ENCODE measurements around the gene ASTN2.
A peak's percentile ranks its signal among the peaks of the same experiment; 100 is the strongest.

ASTN2 gene

GRCh38 chr9:116476002-116476401 is 938.9 kb downstream of the ASTN2 start:
- no peaks in the 10 kb centered on the region for H3K36me3 ChIP-seq
- no peak overlapping the region for H3K4me2 ChIP-seq
- H3K27me3 ChIP-seq, result no peaks in the 10 kb centered on the region
- no peak for TF ChIP-seq Cebpa-rat (IDR thresholded peaks at IDR 0.05)
- H4K20me1 ChIP-seq, result no peaks in the 10 kb centered on the region
- H3K9ac ChIP-seq, result no peak overlapping the region
- no peaks in the 10 kb centered on the region for H3K9me3 ChIP-seq (replicated peaks in 1 of 11)
- H3K4me3 ChIP-seq, result no peak overlapping the region
- H3K4me1 ChIP-seq, result no peaks in the 10 kb centered on the region
- H3K27ac ChIP-seq, result no peak overlapping the region

DNA sequence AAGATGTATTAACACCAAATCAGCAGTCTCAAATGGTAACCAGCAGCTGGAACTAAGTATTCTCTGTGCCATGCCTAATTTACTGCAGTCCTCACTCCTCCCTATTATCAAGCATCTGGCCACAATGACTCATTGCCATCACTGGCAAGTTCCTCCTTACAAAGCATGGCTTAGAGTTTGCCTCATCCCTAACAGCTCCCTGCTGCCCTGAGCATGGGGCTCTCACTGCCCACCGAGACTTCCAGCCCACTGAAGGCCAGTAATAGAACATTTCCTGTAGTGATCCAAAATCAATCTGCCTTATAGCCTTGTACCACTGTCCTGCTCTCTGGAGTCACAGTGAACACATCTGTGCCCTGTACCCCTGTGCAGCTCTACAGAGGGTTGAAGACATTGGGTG is 939.7 kb downstream of the ASTN2 start:
- no peak overlapping the region for H3K4me3 ChIP-seq
- H3K4me2 ChIP-seq, result no peak overlapping the region
- no peak overlapping the region for H3K27ac ChIP-seq
- no peak overlapping the region for H3K9ac ChIP-seq
- H3K27me3 ChIP-seq, result no peaks in the 10 kb centered on the region
- no peaks in the 10 kb centered on the region for H3K9me3 ChIP-seq (replicated peaks in 1 of 11)
- no peaks in the 10 kb centered on the region for H4K20me1 ChIP-seq
- H3K4me1 ChIP-seq, result no peaks in the 10 kb centered on the region
- no peaks in the 10 kb centered on the region for H3K36me3 ChIP-seq
- TF ChIP-seq Cebpa-rat (IDR thresholded peaks at IDR 0.05), result no peak

GRCh38 chr9:116471944-116472506 is 942.8 kb downstream of the ASTN2 start:
- Histone ChIP-seq H3K27ac (no peak overlapping the region), H3K9ac (no peak overlapping the region), H3K4me2 (no peak overlapping the region), H4K20me1 (no peaks in the 10 kb centered on the region), H3K4me3 (no peak overlapping the region), H3K9me3 (replicated peaks in 1 of 11) (no peaks in the 10 kb centered on the region), H3K4me1 (0 out of 20 replicates have a peak, but pooled peaks cover 0 to 4% (median 0%) of the 10 kb centered on the region in 10 experiments), H3K36me3 (no peaks in the 10 kb centered on the region), H3K27me3 (no peaks in the 10 kb centered on the region)
- peak in 1 of 11 experiments; percentile 25; a peak in 1 of 22 replicates for TF ChIP-seq Cebpa-rat (IDR thresholded peaks at IDR 0.05)

GRCh38 chr9:116471093-116471906 is 943.6 kb downstream of the ASTN2 start:
- Histone ChIP-seq H3K4me1 (0 out of 20 replicates have a peak, but pooled peaks cover 0 to 4% (median 0%) of the 10 kb centered on the region in 10 experiments), H3K4me2 (no peak overlapping the region), H3K27ac (no peak overlapping the region), H3K9me3 (replicated peaks in 1 of 11) (no peaks in the 10 kb centered on the region), H3K27me3 (no peaks in the 10 kb centered on the region), H3K36me3 (no peaks in the 10 kb centered on the region), H4K20me1 (no peaks in the 10 kb centered on the region), H3K9ac (no peak overlapping the region), H3K4me3 (no peak overlapping the region)
- TF ChIP-seq Cebpa-rat (IDR thresholded peaks at IDR 0.05), result no peak

GRCh38 chr9:116468793-116469527 is 945.9 kb downstream of the ASTN2 start:
- Histone ChIP-seq H3K4me1 (0 out of 20 replicates have a peak, but pooled peaks cover 0 to 4% (median 0%) of the 10 kb centered on the region in 10 experiments), H4K20me1 (no peaks in the 10 kb centered on the region), H3K9me3 (replicated peaks in 1 of 11) (no peaks in the 10 kb centered on the region), H3K4me3 (no peak overlapping the region), H3K36me3 (no peaks in the 10 kb centered on the region), H3K9ac (no peak overlapping the region), H3K4me2 (peak overlapping the region in 1 of 11 experiments; percentile 2; a peak in 1 of 22 replicates), H3K27ac (no peak overlapping the region), H3K27me3 (no peaks in the 10 kb centered on the region)
- no peak for TF ChIP-seq Cebpa-rat (IDR thresholded peaks at IDR 0.05)

GRCh38 chr9:116468369-116468768 is 946.5 kb downstream of the ASTN2 start:
- Histone ChIP-seq H3K4me1 (0 out of 20 replicates have a peak, but pooled peaks cover 0 to 4% (median 0%) of the 10 kb centered on the region in 10 experiments), H4K20me1 (no peaks in the 10 kb centered on the region), H3K4me3 (no peak overlapping the region), H3K4me2 (no peak overlapping the region), H3K9ac (no peak overlapping the region), H3K9me3 (replicated peaks in 1 of 11) (no peaks in the 10 kb centered on the region), H3K27me3 (no peaks in the 10 kb centered on the region), H3K36me3 (no peaks in the 10 kb centered on the region), H3K27ac (no peak overlapping the region)
- TF ChIP-seq Cebpa-rat (IDR thresholded peaks at IDR 0.05), result no peak

DNA sequence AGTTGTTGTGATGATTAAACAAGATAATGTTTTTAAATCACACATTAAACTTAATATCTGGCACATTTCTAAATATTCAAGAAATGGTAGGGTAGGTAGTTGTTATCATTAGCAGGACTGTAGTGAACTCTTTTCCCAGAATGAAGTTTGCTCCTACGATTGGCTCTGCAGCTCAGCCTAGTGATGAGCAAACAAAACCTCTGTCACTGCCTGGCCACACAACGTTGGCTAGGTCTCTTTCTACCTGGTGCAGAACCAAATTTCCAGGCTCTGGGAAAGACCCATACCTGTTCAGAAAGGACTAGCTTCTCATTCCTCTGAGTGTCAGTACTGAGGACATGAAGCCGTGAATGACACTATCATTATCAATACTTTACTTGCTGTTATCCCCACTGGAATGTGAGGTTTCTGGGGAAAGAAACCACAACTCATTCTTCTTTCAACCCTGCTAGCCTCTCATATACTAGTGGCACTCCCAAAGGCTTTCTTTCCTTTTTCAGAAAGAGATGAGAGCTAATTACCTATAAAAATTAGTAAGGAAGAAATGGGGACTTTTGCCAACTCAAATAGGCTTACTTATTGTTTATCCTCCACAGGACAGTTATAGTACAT is 947.0 kb downstream of the ASTN2 start:
- Histone ChIP-seq H4K20me1 (no peaks in the 10 kb centered on the region), H3K27ac (no peak overlapping the region), H3K36me3 (no peaks in the 10 kb centered on the region), H3K27me3 (no peaks in the 10 kb centered on the region), H3K4me2 (no peak overlapping the region), H3K9me3 (replicated peaks in 1 of 11) (no peaks in the 10 kb centered on the region), H3K4me1 (0 out of 20 replicates have a peak, but pooled peaks cover 0 to 4% (median 0%) of the 10 kb centered on the region in 10 experiments), H3K9ac (no peak overlapping the region), H3K4me3 (no peak overlapping the region)
- no peak for TF ChIP-seq Cebpa-rat (IDR thresholded peaks at IDR 0.05)

- no peak overlapping the region for H3K27ac ChIP-seq
- 0 out of 20 replicates have a peak, but pooled peaks cover 0 to 4% (median 0%) of the 10 kb centered on the region in 10 experiments for H3K4me1 ChIP-seq
These were observed 948.3 kb downstream of the ASTN2 start for GRCh38 chr9:116466271-116467235.

More at GRCh38 chr9:116466271-116467235, 948.3 kb downstream of the ASTN2 start:
- no peaks in the 10 kb centered on the region for H3K36me3 ChIP-seq
- no peak overlapping the region for H3K4me2 ChIP-seq
- TF ChIP-seq Cebpa-rat (IDR thresholded peaks at IDR 0.05), result no peak
- no peaks in the 10 kb centered on the region for H3K9me3 ChIP-seq (replicated peaks in 1 of 11)
- H3K4me3 ChIP-seq, result no peak overlapping the region
- no peaks in the 10 kb centered on the region for H3K27me3 ChIP-seq
- no peaks in the 10 kb centered on the region for H4K20me1 ChIP-seq
- H3K9ac ChIP-seq, result no peak overlapping the region

Measured in BLaER1 treated with 17β-estradiol and CSF1 and Interleukin-3, amounts not matched to agents 10 nM and 100 nM (cell line).